ENCODE data around the gene AMPD2.

The AMPD2 gene

GRCh38 chr1:109629372-109630030 lies 9.9 kb downstream of the AMPD2 start:
- FAIRE-seq = no peak

DNA sequence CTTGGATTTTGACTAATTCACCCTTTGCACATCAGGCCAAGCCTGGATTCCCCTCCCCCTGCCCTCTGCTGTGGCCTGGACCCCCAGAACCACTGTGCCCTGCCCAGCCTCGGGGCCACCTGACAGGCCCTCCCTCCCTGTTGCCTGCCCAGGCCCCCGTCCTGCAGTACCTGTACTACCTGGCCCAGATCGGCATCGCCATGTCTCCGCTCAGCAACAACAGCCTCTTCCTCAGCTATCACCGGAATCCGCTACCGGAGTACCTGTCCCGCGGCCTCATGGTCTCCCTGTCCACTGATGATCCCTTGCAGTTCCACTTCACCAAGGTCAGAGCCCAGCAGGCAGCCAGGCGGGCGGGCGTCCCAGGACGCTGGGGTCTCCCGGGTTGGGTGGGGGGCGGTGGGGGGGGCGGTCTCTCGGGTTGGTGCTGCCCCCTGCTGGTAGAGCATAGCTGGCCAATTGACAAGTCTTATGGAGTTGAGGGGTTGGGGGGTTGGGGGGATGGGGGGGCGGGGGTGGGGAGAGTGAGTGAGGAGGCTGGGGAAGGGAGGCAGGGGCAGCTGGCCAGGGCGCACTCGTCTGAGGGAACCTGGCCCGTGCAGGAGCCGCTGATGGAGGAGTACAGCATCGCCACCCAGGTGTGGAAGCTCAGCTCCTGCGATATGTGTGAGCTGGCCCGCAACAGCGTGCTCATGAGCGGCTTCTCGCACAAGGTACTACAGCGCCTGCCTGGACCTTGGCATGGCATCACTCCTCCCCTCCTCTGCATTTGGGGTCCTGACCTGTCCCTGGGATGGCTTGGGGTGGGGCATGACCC lies 10.7 kb downstream of the AMPD2 start:
- FAIRE-seq (no peak), DNase-seq (ENCODE audit: insufficient read length, low spot score) (no peak)

More at GRCh38 chr1:109629372-109630030, 9.9 kb downstream of the AMPD2 start:
- no peak for DNase-seq (ENCODE audit: insufficient read length, low spot score)

DNA sequence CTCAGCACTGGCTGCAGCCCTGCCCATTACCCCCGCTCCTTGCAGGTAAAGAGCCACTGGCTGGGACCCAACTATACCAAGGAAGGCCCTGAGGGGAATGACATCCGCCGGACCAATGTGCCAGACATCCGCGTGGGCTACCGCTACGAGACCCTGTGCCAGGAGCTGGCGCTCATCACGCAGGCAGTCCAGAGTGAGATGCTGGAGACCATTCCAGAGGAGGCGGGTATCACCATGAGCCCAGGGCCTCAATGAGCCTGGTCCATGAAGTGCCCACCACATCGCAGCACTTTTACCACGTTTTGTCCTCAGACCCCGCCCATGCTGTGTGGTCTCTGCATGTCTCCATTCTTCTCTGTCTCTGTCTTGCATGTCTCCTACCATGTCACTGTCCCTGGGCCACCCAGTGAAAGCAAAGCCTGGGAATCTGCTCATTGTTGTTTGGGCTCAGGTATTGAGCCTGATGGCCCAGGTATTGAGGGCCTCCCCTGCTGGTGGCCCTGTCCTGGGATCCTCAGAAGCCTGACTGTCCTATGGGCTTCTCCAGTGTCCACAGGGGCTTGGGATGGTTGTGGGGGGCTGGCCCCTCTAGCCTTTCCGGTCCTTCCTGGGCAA lies 11.4 kb downstream of the AMPD2 start:
- DNase-seq (ENCODE audit: insufficient read length, low spot score) = no peak
- FAIRE-seq = no peak

DNA sequence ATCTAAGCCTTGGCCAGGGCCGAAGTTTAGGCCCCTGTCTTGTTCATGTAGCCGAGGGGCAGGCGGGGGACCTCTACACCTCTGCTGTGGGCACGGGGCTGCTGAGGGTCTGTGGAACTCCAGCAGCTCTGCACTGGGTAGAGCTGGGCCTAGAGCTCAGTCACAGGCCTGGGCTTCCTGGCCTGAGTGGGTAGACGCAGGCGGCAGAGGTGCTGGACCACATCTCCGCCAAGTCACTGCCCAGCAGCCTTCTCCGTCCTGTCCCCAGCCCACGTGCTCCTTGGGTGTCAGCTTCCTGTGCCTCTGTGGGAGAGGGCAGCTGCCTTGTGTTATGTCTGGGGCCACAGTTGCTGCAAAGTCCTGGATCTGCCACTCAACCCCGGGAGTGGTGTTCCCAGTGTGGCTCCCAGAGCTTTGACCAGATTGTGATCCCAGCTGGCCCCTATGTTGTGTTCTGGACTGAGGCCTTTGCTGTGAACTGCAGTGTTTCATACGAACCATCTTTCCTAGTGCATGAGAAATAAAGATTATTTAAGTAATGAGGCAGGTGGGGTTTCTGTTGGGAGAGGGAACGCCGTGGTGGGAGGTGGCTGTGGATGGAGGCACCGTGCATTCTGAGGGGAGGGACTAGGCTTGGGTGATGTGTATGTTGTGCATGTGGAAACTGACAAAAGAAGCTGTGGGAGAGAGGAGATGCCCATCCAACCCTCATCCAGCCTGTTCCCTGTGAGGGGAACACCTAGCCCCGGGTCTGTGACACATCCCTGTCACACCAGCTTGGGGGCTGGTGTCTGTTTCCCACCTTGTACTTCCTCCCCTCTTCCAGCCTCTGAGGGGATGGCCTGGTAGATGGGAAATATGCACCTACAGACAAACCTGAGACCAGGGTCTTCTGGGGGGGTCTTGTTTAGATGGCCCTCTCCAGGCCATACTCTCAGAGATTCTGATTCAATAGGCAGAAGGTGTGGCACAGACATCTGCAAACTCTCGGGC lies 12.2 kb downstream of the AMPD2 start:
- FAIRE-seq = no peak
- no peak for DNase-seq (ENCODE audit: insufficient read length, low spot score)

- DNase-seq (ENCODE audit: insufficient read length, low spot score) (no peak), FAIRE-seq (no peak)
Observed at GRCh38 chr1:109632671-109633346, 13.2 kb downstream of the AMPD2 start.

DNA sequence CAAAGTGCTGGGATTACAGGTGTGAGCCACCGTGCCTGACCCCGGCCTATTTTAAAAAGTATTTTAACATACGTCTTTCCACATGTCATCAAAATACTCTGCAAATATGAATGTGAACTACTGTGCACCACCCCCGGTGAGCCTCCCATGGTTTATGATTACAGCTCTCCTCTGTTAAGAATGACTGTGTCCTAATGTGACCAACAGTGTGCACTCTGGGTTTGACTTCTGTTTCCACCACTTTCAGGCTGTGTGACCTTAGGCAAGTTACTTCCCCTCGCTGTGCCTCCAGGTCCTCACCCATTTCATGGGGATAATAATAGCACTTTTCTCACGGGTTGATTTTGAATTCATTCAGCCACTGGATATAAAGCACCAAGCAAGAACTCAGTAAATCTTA lies 14.7 kb downstream of the AMPD2 start:
- FAIRE-seq (peak; percentile 49), DNase-seq (ENCODE audit: insufficient read length, low spot score) (no peak)

DNA sequence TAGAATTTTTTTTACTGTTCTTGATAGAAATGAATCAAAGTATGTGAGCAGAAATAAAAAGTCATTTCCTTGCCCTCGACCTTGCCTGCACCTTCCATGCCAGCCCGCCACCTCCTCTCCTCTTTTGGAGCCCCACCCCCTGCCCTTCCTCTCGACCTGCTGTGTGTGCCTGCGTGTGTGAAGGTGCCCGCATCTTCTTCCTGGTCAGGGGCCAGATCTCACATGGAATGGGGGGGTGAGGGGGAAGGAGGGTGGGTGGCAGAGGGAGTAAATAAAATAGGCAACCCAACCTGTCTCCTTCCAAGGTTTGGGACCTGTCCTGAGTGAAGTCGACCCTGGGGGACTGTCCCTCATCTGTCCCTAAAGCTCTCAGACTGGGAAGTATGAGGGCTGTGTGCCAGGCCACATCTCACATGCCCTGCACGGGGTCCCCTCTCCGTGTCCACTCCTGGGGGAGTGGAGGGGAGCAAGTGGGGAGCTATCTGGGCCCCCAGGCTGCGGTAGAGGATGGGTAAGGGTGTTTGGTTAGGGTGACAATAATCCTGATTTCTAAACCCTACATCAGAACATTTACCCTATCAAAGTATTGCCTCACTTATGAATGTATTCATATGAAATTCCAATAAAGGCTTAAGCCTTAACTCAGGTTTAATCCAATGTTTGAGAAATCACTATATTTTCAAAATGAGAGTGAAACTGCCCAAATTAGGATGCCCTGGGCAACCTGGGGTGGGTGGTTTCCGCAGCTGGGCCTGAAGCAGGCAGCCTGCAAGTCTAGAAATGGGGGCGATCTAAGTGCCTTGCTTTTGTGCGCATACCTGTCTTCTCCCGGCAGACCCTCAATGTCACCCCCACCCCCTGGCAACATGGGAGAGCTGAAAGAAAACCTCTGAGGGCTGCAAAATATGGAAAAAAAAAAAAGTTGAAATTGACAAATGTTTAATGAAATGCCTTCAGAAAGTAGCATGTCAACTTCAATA lies 15.4 kb downstream of the AMPD2 start:
- DNase-seq (ENCODE audit: insufficient read length, low spot score) (no peak), FAIRE-seq (no peak)

DNA sequence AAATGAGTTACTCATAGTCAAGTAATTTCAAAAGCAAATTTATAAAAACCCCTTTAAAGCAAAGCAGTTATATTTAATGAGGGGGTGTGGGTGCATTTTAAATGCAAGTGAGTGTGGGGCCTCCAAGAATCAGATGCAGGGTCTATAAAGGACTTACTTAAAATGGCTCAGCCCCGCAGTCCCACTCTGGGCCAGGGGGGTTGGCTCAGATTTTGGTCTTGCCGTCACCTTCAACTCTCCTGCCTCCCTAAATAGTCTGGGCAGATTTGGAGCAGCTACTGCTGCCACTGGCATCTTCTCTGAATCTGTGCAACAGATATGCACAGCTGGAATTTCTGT lies 16.2 kb downstream of the AMPD2 start:
- no peak for FAIRE-seq
- DNase-seq (ENCODE audit: insufficient read length, low spot score) = no peak

DNA sequence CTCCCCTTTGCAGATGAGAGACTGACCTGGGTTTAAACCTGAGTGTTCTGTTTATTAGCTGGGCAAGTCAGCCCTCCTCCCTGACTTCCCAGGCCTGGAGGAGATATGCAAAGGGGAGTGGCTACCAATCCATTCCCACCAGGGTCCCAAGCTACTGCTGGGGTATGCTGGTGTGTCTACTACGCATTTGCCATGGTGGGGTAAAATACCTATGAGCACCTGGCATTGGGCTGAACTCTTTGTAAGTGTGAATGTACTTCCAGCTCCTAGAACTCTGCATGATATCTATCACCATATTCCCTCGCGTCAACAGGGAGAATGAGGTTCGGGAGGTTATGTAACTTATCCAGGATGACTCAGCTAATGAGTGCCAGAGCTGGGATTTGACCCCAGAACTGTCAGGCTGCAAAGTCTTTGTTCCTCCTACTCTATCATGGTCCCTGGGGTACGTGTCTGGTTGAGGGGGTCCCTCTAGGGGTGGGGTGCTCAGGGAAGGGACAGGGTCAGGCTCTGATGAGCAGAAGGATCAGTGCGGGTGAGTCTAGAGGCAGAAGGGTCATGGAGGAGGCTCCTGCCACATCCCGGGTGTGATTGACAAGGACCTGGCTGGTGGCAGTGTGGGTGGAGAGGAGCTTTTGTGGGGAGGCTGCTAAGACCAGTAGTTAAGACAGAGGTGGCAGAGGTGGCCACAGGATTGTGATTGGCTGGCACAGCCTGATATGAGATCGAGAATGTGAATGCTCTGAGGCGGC lies 16.7 kb downstream of the AMPD2 start:
- FAIRE-seq (no peak), DNase-seq (ENCODE audit: insufficient read length, low spot score) (no peak)

- DNase-seq (ENCODE audit: insufficient read length, low spot score) (no peak), FAIRE-seq (no peak)
Observed at GRCh38 chr1:109637446-109637845, 17.8 kb downstream of the AMPD2 start.

- FAIRE-seq (no peak), DNase-seq (ENCODE audit: insufficient read length, low spot score) (no peak)
Observed at GRCh38 chr1:109639063-109639840, 19.6 kb downstream of the AMPD2 start.

DNA sequence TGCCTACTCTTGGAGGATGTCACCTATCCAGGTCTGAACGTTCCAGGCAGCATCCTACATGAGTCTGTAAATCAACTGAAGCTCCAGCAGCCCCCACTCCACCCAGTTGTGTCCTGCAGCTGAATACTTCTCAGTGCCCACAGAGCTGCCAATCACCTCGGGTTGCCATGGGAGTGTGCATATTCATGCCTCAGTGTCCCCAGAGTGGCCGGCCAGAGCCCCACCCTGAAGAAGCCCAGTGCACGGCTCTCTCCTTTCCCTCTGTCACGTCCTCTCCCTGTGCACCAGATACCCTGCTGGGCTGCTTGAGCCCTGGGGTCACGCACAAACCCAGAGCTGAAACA lies 20.2 kb downstream of the AMPD2 start:
- DNase-seq (ENCODE audit: insufficient read length, low spot score) (no peak), FAIRE-seq (no peak)

- DNase-seq (ENCODE audit: insufficient read length, low spot score) = peak; percentile 59
- FAIRE-seq = peak; percentile 86
Observed at GRCh38 chr1:109640285-109640865, 20.7 kb downstream of the AMPD2 start.

DNA sequence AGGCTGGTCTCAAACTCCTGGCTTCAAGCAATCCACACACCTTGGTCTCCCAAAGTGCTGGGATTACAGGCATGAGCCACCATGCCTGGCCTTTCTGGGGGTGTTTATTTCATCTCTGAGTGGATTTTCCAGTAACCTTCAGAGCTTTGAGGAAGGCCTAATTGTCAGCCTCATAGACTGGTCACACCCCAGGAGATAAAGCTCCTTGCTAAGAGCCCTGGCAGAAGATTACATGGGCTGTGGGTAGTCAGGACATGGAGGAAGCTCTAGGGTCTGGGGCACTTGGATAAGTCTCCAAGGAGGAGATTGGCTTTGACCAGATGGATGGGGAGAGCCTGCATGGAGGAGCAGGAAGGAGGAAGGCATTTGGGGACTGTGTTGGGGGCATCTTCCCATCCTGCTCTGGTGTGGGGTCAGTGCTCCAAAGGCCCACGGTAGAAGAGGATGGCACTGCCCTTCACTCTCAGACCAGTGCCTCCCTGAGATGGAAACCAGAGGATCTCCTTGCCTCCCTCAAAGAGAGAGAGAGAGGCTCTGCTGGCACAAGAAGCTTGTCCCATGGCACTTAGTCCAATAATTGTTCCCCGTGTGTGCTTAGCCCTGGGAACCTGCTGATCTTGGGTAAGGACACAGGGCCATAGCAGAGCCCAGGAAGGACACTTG lies 21.6 kb downstream of the AMPD2 start:
- no peak for FAIRE-seq

DNA sequence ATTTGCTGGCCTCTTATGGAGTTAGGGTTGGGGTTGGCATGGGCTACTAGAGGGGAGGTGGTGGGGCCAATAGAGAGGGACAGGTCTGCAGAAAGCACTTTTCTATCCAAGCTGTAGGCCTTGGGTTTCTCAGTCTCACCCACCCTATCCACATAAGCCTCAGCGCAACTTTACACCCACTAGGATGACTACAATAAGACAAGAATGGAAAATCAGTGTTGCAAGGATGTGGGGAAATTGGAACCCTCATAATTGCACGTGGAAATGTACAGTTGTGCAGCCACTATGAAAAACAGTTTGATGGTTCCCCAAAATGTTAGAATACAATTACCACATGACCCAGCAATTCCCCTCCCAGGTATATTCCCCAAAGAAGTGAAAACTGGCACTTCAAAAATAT lies 22.2 kb downstream of the AMPD2 start:
- FAIRE-seq = no peak

More for the DNA sequence above, 21.6 kb downstream of the AMPD2 start:
- no peak for DNase-seq (ENCODE audit: insufficient read length, low spot score)

GRCh38 chr1:109642626-109643025 lies 23.0 kb downstream of the AMPD2 start:
- FAIRE-seq (no peak), DNase-seq (ENCODE audit: insufficient read length, low spot score) (no peak)

More for the DNA sequence above, 22.2 kb downstream of the AMPD2 start:
- no peak for DNase-seq (ENCODE audit: insufficient read length, low spot score)
